Measurements from ENCODE around the gene CRYBA2.

GRCh38 chr2:218984239-218985020, 8.8 kb downstream of the CRYBA2 start:
- TF ChIP-seq CTCF (IDR thresholded peaks at IDR 0.05; ENCODE audit: insufficient read depth, low read length, poor library complexity, severe bottlenecking): no peak
- no peak for TF ChIP-seq EZH2phosphoT487 (conservative IDR thresholded peaks at IDR 0.05; ENCODE audit: low read length)
